ENCODE data around the gene ARID1A. TPM values are rescaled to one million over a fixed set of nuclear protein-coding genes. Genes with fewer than 3 reads are reported as not detected.

Gene ARID1A
- total and polyA plus RNA-seq, 2 donors (not counting 3 experiments of a cell fraction or from before 2014, with no cell fraction given), result 36.9 to 77.2 TPM

GRCh38 chr1:26784886-26785285, 89.1 kb downstream of the ARID1A start:
- CTCF ChIA-PET, result interaction anchor here (1.2 to 9.4 kb wide), 5 partner anchors 13 to 181 kb away, joined by 3 to 428 read pairs (median 5); no protein-coding TSS in a partner anchor
- intact Hi-C loops (cut with micrococcal nuclease) (no loop called here), dilution Hi-C loops (cut with MboI; ENCODE audit: extremely low pct_ligation_motif_present, low sequenced_read_pairs) (loop anchor here (5.0 kb wide), 1 partner anchor 83 kb away; no protein-coding TSS in a partner anchor)
- Histone ChIP-seq H3K27me3 (ENCODE audit: control insufficient read depth in 2 of 2, insufficient read depth in 2 of 2, low read length in 2 of 2) (no peaks in the 10 kb centered on the region), H3K36me3 (ENCODE audit: control insufficient read depth in 2 of 2, extremely low read depth in 1 of 2, insufficient read depth in 2 of 2, low read length in 2 of 2) (peaks cover 6 to 9% of the 10 kb centered on the region in 2 experiments), H3K4me3 (replicated peaks in 1 of 3; ENCODE audit: insufficient read depth in 1 of 3, low read depth in 1 of 3, low read length in 3 of 3) (no peak overlapping the region), H3K4me1 (ENCODE audit: control insufficient read depth, extremely low read depth, insufficient read depth, low read length) (peaks cover 48% of the 10 kb centered on the region), H3K27ac (ENCODE audit: insufficient read depth, low read depth, low read length) (no peak overlapping the region), H3K4me2 (ENCODE audit: insufficient read depth, low read length) (no peak overlapping the region), H4K20me1 (replicated peaks; ENCODE audit: control insufficient read depth, extremely low read depth, insufficient read depth, low read length) (no peaks in the 10 kb centered on the region), H3K9me3 (replicated peaks; ENCODE audit: control insufficient read depth, insufficient read depth, low read length) (no peaks in the 10 kb centered on the region), H3K9me1 (replicated peaks; ENCODE audit: control insufficient read depth, extremely low read depth, insufficient read depth, low read length) (no peaks in the 10 kb centered on the region), H2AFZ (ENCODE audit: low read depth, low read length) (no peak overlapping the region), H3K9ac (replicated peaks; ENCODE audit: extremely low read depth, insufficient read depth, low read length) (no peak overlapping the region), H3K79me2 (ENCODE audit: control insufficient read depth, insufficient read depth, low read length) (peaks cover 3% of the 10 kb centered on the region)
- POLR2A ChIA-PET, result no interaction called here
- no peak for DNase-seq (ENCODE audit: low read depth, low spot score)
- FAIRE-seq, result no peak
- no peak for TF ChIP-seq MYC (IDR thresholded peaks at IDR 0.05; ENCODE audit: low read depth, low read length)
- TF ChIP-seq MAX (IDR thresholded peaks at IDR 0.05; ENCODE audit: insufficient read depth, insufficient read length), result no peak
- TF ChIP-seq JUN (IDR thresholded peaks at IDR 0.05; ENCODE audit: borderline replicate concordance, insufficient read depth, insufficient read length, low read depth), result no peak
- TF ChIP-seq GATA2 (IDR thresholded peaks at IDR 0.05; ENCODE audit: insufficient read depth, insufficient read length, low read depth, low read length), result no peak
- no peak for TF ChIP-seq CTCF (IDR thresholded peaks at IDR 0.05; ENCODE audit: extremely low read depth in 1 of 2, insufficient read depth in 1 of 2, low read depth in 1 of 2, low read length in 2 of 2)
- TF ChIP-seq POLR2AphosphoS5 (IDR thresholded peaks at IDR 0.05; ENCODE audit: insufficient read depth, low read depth, low read length), result no peak
- no TSS peak for BruUV-seq (replicated peaks)
